ENCODE data around the gene EXOSC7.
"Not testable (repeated sequence)": the region's sequence is repeated elsewhere in the genome, so short reads cannot be mapped to it uniquely, and the experiment has no call there.

Gene EXOSC7

DNA sequence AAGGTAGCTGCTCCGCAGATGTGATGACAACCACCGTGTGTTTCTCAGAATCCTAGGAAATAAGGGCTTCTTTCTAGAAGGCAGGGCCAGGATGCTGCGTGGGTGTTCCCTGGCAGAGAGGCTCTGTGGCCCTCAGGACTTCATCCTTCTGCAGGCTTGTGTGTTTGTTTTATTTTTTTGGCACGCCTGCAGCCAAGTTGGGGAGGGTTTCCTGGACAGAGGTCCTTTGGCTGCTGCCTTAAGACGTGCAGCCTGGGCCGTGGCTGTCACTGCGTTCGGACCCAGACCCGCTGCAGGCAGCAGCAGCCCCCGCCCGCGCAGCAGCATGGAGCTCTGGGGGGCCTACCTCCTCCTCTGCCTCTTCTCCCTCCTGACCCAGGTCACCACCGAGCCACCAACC, 50.0 kb downstream of the EXOSC7 start, which contains the start of gene CLEC3B:
Gene CLEC3B, plus strand, starts transcription at position 266 of the 400 bp plus-strand sequence. Its CDS starts 60 bp downstream, at position 326.
- FAIRE-seq, result no peak

GRCh38 chr3:45026957-45027356, 50.9 kb downstream of the EXOSC7 start:
- FAIRE-seq, result no peak

DNA sequence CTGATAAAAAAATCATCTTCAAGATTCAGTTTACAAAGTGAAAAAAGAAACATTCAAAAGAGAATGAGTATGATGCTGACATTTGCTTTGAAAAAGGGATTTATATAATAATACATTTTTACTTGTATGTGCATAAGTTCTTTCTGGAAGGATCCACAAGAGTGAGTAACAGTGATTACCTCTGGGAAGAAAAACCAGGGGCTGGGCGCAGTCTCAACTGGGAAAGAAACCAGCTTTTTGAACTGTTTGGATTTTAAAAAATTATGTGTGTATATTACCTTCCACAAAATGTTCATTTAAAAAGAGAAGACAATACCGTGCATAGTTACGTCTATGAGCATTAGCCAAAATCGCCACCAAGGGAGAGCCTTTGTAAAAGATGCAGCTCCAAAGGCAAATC, 51.4 kb downstream of the EXOSC7 start:
- no peak for FAIRE-seq

DNA sequence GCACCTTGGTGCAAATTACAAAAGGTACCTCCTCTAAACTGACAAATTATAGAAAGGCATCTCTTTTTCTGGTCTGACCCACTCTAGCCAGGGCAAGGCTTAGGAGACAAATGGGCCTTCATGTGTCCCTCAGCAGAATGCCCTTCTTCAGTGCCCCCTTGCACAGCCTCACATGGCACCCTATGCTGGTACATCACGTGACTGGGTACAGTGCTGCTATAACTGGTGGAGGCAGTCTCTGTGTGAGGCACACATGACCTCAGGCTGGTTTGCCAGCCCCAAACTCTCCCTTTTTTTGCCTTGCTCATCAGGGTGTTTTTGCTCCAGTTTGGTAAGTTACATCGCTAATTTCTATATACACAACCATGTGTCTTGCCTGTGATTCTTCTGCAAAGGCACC, 53.2 kb downstream of the EXOSC7 start:
- no peak for FAIRE-seq

DNA sequence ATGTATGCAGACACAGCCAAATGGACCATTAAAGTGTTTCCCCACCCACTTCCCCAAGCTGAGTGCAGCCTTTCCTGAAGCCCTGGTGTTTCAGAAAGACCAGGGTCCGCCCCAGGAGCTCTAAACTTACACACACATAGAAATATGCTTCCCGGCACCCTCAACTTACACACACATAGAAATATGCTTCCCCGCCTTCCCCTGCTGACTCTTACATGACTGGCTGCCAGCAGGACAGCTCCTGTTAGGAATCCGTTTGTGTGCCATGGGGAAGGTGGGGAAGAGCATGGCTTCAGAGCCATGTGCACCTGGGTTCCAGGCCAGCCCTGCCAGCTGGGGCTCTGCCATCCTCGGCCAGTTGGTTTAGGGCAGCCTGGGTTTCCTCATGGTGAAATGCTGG, 53.6 kb downstream of the EXOSC7 start:
- no peak for FAIRE-seq

- FAIRE-seq, result no peak
Measured at GRCh38 chr3:45031531-45031930, 55.5 kb downstream of the EXOSC7 start.

GRCh38 chr3:45032113-45032512, 56.1 kb downstream of the EXOSC7 start:
- FAIRE-seq, result no peak

DNA sequence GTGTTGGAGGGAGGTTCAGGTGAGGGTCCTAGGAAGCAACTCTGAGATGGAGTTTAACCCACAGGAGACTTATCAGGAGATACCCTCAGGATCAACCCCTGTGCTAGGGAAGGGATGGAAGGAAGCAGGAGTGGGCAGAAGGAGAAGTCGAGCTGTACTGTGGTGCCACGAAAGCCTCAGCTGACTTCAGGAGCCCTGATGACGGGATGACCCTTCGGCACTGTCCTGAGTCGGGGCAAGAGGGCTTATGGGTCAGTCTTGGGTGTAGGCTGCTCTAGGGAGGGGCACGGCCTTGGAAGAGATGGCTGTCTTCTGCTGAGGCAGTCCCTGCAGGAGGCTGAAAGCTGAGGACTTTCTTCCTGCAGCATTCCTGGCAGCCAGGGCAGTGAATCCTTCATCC, 57.7 kb downstream of the EXOSC7 start:
- no peak for FAIRE-seq

DNA sequence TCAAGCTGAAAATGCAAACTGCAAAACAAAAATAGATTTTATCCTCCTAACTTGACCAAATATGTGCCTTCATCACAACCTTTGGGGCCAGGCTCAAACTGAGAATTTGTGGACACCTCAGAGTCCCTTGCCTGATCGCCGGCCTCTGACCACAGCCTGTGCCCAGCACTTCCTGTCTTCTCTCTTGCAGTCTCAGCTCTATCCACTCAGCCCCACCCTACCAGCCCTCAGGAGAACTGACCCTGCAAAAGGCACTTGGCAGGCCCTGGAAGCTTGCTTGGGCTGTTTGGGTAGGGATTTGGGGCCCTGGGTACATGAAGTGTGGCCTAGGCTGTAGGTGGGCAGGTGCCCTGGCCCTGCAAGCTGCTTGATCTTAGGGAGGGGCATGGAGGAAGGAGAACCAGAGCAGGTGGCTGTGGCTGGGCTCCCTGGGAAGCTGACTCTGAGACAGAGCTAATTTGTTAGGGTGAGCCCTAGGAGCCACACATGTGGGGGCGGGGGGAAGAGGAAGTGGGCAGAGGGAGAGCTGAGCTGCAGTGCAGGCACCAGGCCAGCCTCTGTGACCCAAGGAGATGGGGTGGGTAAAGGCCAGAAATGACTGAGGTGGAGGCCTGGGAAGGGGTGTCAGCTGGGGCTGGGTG, 58.7 kb downstream of the EXOSC7 start:
- no peak for FAIRE-seq

- FAIRE-seq, result no peak
Measured at GRCh38 chr3:45035441-45036301, 59.6 kb downstream of the EXOSC7 start.

DNA sequence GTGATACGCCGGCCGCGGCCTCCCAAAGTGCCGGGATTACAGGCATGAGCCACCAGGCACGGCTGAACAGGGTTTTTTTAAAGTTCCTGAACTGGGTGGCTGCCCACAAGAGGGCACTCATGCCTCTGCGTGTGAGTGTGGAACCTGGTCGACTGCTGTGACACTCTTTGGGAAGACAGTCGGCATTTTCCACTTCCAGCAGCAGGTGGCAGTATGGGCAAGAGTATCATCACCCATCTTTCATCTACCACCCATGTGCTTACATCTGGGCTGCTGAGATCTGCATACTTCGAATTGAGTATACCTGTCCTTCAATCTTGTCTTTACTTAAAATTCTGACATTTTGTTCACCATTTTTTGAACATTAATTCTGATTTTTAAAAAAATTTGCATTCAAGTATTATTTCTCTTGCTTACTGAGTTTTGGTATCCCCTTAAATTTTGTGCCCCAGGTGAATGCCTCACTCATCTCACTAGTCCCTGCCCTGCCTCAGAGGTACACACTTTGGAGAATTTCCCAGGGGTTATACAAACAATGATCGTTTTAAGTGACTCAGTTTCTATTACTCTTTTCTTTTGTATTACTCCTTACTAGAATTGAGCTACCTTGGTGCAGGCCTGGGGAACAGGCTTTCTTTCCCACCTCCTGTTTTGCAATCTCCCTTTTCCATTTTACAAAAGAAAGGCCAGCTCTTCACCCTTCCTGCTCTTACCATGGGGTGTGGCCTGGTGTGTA, 61.8 kb downstream of the EXOSC7 start:
- FAIRE-seq, result peak; percentile 65

- no peak for FAIRE-seq
Measured at GRCh38 chr3:45041666-45042065, 65.6 kb downstream of the EXOSC7 start.

GRCh38 chr3:45042162-45042561, 66.1 kb downstream of the EXOSC7 start:
- FAIRE-seq, result no peak

- FAIRE-seq, result no peak
Measured at GRCh38 chr3:45043728-45044299, 67.8 kb downstream of the EXOSC7 start.

- FAIRE-seq, result no peak
Measured at GRCh38 chr3:45048244-45048643, 72.2 kb downstream of the EXOSC7 start.

DNA sequence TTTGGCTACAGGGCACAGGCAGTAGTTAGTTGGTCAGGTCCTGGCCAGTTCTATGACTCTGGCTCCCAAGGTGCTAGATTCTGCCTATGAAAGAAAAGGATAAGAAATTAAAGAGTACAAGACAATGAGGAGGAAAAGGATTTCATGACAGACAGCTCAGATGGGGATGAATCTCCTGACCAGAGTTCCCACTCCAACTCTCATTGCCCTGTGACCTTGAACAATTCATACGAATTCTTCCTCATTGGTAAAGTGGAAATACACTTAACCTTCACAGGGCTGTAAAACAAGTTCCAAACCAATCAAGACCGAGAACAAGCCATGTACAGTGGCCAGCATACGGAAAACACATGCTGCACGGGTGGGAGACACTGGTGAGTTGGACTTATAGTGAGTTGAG, 73.8 kb downstream of the EXOSC7 start:
- no peak for FAIRE-seq

GRCh38 chr3:45051685-45052084, 75.6 kb downstream of the EXOSC7 start:
- FAIRE-seq, result no peak

DNA sequence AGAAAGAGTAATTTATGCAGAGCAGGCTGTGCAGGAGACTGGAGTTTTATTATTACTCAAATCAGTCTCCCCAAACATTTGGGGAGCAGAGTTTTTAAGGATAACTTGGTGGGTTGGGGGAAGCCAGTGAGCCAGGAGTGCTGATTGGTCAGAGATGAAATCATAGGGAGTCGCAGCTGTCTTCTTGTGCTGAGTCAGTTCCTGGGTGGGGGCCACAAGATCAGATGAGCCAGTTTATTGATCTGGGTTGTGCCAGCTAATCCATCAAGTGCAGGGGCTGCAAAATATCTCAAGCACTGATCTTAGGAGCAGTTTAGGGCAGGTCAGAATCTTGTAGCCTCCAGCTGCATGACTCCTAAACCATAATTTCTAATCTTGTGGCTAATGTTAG, 77.8 kb downstream of the EXOSC7 start:
- FAIRE-seq, result not testable (repeated sequence)

DNA sequence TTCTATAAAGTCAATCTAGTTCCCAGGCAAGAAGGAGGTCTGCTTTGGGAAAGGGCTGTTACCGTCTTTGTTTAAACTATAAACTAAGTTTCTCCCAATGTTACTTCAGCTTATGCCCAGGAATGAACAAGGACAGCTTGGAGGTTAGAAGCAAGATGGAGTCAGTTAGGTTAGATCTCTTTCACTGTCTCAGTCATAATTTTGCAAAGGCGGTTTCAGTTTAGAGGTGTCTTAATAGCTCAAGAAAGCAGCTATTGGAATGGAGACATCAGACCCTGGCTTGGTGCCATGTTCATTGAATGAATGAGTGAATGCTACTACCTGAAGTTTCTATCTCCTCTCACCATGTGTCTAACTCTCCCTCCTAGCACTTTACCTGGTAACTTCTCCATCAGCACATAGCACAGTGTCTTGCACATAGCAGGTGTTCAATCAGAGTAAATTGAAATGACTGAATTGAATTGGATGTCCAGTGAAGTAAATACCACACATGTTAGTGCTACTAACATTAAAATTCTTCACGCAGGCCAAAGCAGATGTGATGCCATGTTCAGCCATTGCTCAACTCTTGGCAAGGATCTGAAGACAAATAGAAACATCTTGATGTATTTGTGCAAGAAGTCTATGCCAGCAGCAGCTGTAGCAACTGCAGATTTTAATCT, 78.3 kb downstream of the EXOSC7 start:
- no peak for FAIRE-seq

DNA sequence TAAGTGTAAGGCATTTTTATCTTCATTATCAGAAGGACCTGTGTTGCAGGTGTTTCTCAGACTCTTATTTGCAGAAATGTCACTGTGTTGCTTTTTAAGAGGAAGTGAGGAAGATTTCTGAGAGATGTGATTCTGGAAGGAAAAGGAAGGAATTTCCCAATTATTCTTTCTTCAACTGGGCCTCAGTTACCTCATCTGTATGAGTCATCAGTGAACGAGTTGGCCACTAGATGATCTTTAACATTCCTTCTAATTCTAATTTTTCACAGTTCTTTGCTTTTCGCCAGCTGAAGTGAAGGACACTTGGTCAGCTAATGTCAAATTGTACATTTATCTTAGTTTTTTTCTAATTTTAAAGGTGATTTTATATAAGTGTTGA, 79.0 kb downstream of the EXOSC7 start:
- no peak for FAIRE-seq

DNA sequence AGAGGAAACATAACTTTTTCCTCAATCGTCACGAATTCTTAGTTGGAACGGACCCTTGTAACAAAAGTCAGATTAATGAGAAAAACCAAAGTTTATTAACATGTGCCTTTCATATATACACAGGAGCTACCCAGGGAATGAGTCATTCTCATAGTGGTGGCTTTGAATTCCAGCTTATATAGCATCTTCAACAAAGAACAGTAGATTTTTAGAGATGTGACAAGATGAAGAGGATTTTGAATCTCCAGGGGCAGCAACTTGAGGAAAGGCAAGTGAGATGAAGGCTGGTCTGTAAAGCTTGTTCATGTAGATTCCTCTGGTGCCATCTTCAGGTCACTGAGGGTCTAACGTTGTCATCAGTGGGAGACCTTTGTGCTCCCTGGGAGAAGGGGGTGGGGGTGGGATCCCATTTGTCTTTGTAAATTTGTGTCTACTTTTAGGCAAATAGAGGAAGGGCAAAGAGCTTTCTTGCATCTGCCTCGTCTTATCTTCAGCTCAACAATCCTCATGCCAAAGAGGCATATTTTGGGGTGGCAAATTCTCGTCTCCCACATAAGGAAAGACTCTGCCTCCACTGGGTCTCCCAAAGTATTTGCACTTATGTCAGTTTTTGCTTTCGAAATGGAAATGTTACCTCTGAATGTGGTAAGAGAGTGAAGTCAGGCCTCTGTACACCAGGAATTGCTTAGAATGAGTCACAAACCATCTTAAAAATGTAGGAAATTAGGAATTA, 79.5 kb downstream of the EXOSC7 start:
- FAIRE-seq, result no peak

Data from colon (tissue), 2 donors.